Measurements from ENCODE around the gene DLG1.

DNA sequence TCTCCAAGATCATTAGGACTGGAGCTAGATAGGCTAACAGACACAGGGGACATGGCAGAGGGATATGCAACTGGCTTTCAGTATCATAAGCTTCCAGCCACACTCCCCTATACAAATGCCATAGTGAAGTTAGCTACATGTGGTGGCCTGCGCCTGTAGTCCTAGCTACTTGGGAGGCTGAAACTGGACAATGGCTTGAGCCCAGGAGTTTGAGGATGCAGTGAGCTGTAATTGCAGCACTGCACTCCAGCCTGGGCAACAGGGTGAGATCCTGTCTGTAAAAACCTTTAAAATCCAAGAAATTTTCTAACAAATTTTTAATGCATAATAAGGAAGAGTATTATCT lies 37.3 kb downstream of the DLG1 start:
- TF ChIP-seq POLR2AphosphoS5 (IDR thresholded peaks at IDR 0.05; ENCODE audit: low read depth, low read length) = no peak
- TF ChIP-seq YY1 (IDR thresholded peaks at IDR 0.05; ENCODE audit: extremely low read depth, insufficient replicate concordance, low read depth, low read length) = no peak
- TF ChIP-seq, protein P1, sequence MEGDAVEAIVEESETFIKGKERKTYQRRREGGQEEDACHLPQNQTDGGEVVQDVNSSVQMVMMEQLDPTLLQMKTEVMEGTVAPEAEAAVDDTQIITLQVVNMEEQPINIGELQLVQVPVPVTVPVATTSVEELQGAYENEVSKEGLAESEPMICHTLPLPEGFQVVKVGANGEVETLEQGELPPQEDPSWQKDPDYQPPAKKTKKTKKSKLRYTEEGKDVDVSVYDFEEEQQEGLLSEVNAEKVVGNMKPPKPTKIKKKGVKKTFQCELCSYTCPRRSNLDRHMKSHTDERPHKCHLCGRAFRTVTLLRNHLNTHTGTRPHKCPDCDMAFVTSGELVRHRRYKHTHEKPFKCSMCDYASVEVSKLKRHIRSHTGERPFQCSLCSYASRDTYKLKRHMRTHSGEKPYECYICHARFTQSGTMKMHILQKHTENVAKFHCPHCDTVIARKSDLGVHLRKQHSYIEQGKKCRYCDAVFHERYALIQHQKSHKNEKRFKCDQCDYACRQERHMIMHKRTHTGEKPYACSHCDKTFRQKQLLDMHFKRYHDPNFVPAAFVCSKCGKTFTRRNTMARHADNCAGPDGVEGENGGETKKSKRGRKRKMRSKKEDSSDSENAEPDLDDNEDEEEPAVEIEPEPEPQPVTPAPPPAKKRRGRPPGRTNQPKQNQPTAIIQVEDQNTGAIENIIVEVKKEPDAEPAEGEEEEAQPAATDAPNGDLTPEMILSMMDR (IDR thresholded peaks at IDR 0.05 in 2 of 3, conservative IDR thresholded peaks at IDR 0.05 in 1 of 3; ENCODE audit: borderline replicate concordance in 1 of 3, insufficient read depth in 1 of 3, low read depth in 2 of 3, low read length in 2 of 3) = no peak
- no peak for TF ChIP-seq POLR2A (IDR thresholded peaks at IDR 0.05; ENCODE audit: borderline replicate concordance, extremely low read depth, insufficient read depth, insufficient read length)
- TF ChIP-seq, protein P2, sequence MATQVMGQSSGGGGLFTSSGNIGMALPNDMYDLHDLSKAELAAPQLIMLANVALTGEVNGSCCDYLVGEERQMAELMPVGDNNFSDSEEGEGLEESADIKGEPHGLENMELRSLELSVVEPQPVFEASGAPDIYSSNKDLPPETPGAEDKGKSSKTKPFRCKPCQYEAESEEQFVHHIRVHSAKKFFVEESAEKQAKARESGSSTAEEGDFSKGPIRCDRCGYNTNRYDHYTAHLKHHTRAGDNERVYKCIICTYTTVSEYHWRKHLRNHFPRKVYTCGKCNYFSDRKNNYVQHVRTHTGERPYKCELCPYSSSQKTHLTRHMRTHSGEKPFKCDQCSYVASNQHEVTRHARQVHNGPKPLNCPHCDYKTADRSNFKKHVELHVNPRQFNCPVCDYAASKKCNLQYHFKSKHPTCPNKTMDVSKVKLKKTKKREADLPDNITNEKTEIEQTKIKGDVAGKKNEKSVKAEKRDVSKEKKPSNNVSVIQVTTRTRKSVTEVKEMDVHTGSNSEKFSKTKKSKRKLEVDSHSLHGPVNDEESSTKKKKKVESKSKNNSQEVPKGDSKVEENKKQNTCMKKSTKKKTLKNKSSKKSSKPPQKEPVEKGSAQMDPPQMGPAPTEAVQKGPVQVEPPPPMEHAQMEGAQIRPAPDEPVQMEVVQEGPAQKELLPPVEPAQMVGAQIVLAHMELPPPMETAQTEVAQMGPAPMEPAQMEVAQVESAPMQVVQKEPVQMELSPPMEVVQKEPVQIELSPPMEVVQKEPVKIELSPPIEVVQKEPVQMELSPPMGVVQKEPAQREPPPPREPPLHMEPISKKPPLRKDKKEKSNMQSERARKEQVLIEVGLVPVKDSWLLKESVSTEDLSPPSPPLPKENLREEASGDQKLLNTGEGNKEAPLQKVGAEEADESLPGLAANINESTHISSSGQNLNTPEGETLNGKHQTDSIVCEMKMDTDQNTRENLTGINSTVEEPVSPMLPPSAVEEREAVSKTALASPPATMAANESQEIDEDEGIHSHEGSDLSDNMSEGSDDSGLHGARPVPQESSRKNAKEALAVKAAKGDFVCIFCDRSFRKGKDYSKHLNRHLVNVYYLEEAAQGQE (IDR thresholded peaks at IDR 0.05; ENCODE audit: low read depth) = no peak
- TF ChIP-seq, protein P3, sequence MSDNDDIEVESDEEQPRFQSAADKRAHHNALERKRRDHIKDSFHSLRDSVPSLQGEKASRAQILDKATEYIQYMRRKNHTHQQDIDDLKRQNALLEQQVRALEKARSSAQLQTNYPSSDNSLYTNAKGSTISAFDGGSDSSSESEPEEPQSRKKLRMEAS (IDR thresholded peaks at IDR 0.05) = no peak
- TF ChIP-seq JUND (IDR thresholded peaks at IDR 0.05) = no peak
- TF ChIP-seq EZH2 (IDR thresholded peaks at IDR 0.05) = no peak
- TF ChIP-seq CEBPB (IDR thresholded peaks at IDR 0.05; ENCODE audit: low read depth) = no peak
- TF ChIP-seq ZFX (IDR thresholded peaks at IDR 0.05) = no peak
- TF ChIP-seq ZNF274 (IDR thresholded peaks at IDR 0.05; ENCODE audit: low read depth, low read length) = no peak

Data from HCT116 (cell line).